Left renal pelvis (tissue), 4 donors: Measurements from ENCODE around the gene SULF2. TPM values are rescaled to one million over a fixed set of nuclear protein-coding genes. Genes with fewer than 3 reads are reported as not detected.

Experiments
- DNase-seq, 4 donors: peaks; one replicate each; pipeline ENCODE4 v3.0.0-alpha.2; 2013; ENCODE audit warnings: low read depth in 4 of 4, low spot score in 3 of 4
- polyA plus RNA-seq, 4 donors: library from polyadenylated mRNA; unstranded; fragments of 120-200 nt; gene quantifications; one replicate each; pipeline ENCODE4 v1.2.1, GENCODE V29; 2013; ENCODE audit not compliant: insufficient read length in 4 of 4

The SULF2 gene
- polyA plus RNA-seq, 4 donors = 63.5 to 542 (median 95.4) TPM

- DNase-seq = no peak
Measured at GRCh38 chr20:47765691-47766594, 19.3 kb downstream of the SULF2 start.

GRCh38 chr20:47765271-47765670 is 20.0 kb downstream of the SULF2 start:
- DNase-seq = no peak

- no peak for DNase-seq
Measured at GRCh38 chr20:47764154-47764733, 21.0 kb downstream of the SULF2 start.

GRCh38 chr20:47762699-47763268 is 22.5 kb downstream of the SULF2 start:
- no peak for DNase-seq

GRCh38 chr20:47761482-47762047 is 23.7 kb downstream of the SULF2 start:
- DNase-seq = no peak

- no peak for DNase-seq
Measured at GRCh38 chr20:47760686-47761481, 24.4 kb downstream of the SULF2 start.

- no peak for DNase-seq
Measured at GRCh38 chr20:47758517-47759450, 26.5 kb downstream of the SULF2 start.

GRCh38 chr20:47757145-47758035 is 27.9 kb downstream of the SULF2 start:
- DNase-seq = no peak

- no peak for DNase-seq
Measured at GRCh38 chr20:47754946-47755652, 30.2 kb downstream of the SULF2 start.

- no peak for DNase-seq
Measured at GRCh38 chr20:47754388-47754715, 30.9 kb downstream of the SULF2 start.

- no peak for DNase-seq
Measured at GRCh38 chr20:47753576-47754387, 31.5 kb downstream of the SULF2 start.

- DNase-seq = no peak
Measured at GRCh38 chr20:47751449-47751848, 33.8 kb downstream of the SULF2 start.

GRCh38 chr20:47749339-47749738 is 35.9 kb downstream of the SULF2 start:
- DNase-seq = no peak

GRCh38 chr20:47748823-47749222 is 36.5 kb downstream of the SULF2 start:
- DNase-seq = no peak

GRCh38 chr20:47748069-47748468 is 37.2 kb downstream of the SULF2 start:
- no peak for DNase-seq

GRCh38 chr20:47747669-47748031 is 37.6 kb downstream of the SULF2 start:
- no peak for DNase-seq

- DNase-seq = no peak
Measured at GRCh38 chr20:47744803-47745202, 40.5 kb downstream of the SULF2 start.
